ENCODE results near the gene UMOD. TPM values are rescaled to one million over a fixed set of nuclear protein-coding genes. Genes with fewer than 3 reads are reported as not detected.

Gene UMOD
- polyA plus RNA-seq, 1 donor (not counting 4 experiments of a cell fraction or from before 2014, with no cell fraction given) = not detected

GRCh38 chr16:20289571-20289970 is 62.9 kb downstream of the UMOD start:
- Histone ChIP-seq H3K27me3 (ENCODE audit: control insufficient read depth, extremely low read depth, insufficient read depth, low read length) (no peaks in the 10 kb centered on the region), H3K27ac (ENCODE audit: control insufficient read depth, insufficient read depth, low read length) (no peak overlapping the region), H3K9ac (ENCODE audit: control insufficient read depth, extremely low read depth, insufficient read depth, low read length) (no peak overlapping the region), H3K79me2 (ENCODE audit: control insufficient read depth, insufficient read depth, low read length) (no peaks in the 10 kb centered on the region), H3K4me3 (ENCODE audit: control insufficient read depth in 2 of 3, extremely low read depth in 1 of 3, insufficient read depth in 2 of 3, low read depth in 1 of 3, low read length in 3 of 3) (no peak overlapping the region), H3K36me3 (ENCODE audit: control insufficient read depth in 2 of 2, extremely low read depth in 1 of 2, insufficient read depth in 2 of 2, low read length in 2 of 2) (no peaks in the 10 kb centered on the region), H2AFZ (ENCODE audit: control insufficient read depth, low read length) (no peak overlapping the region), H3K4me2 (ENCODE audit: control insufficient read depth, extremely low read depth, insufficient read depth, low read depth, low read length) (no peak overlapping the region), H3K9me1 (ENCODE audit: control insufficient read depth, extremely low read depth, insufficient read depth, low read length) (no peaks in the 10 kb centered on the region), H4K20me1 (ENCODE audit: control insufficient read depth, extremely low read depth, insufficient read depth, low read length) (no peaks in the 10 kb centered on the region), H3K4me1 (ENCODE audit: control insufficient read depth, extremely low read depth, insufficient read depth, low read length) (no peaks in the 10 kb centered on the region), H3K9me3 (ENCODE audit: control insufficient read depth, low read depth, low read length) (no peaks in the 10 kb centered on the region)
- dilution Hi-C loops (cut with MboI; ENCODE audit: extremely low pct_ligation_motif_present, low sequenced_read_pairs) = no loop called here
- TF ChIP-seq EZH2 (IDR thresholded peaks at IDR 0.05; ENCODE audit: low read length) (no peak), CTCF (optimal IDR thresholded peaks at IDR 0.05 in 1 of 3, IDR thresholded peaks at IDR 0.05 in 1 of 3, conservative IDR thresholded peaks at IDR 0.05 in 1 of 3; ENCODE audit: extremely low read depth in 1 of 3, insufficient read depth in 2 of 3, low read length in 3 of 3) (no peak)
- DNase-seq (ENCODE audit: low read depth, low spot score) = no peak
- no peak for FAIRE-seq

GRCh38 chr16:20285993-20286499 is 66.5 kb downstream of the UMOD start:
- FAIRE-seq (no peak), DNase-seq (ENCODE audit: low read depth, low spot score) (no peak)
- H3K4me1 ChIP-seq (ENCODE audit: control insufficient read depth, extremely low read depth, insufficient read depth, low read length) = no peaks in the 10 kb centered on the region
- dilution Hi-C loops (cut with MboI; ENCODE audit: extremely low pct_ligation_motif_present, low sequenced_read_pairs) = no loop called here
- H3K9me1 ChIP-seq (ENCODE audit: control insufficient read depth, extremely low read depth, insufficient read depth, low read length) = no peaks in the 10 kb centered on the region
- no peak overlapping the region for H3K4me2 ChIP-seq (ENCODE audit: control insufficient read depth, extremely low read depth, insufficient read depth, low read depth, low read length)
- H3K9ac ChIP-seq (ENCODE audit: control insufficient read depth, extremely low read depth, insufficient read depth, low read length) = no peak overlapping the region
- H3K4me3 ChIP-seq (ENCODE audit: control insufficient read depth in 2 of 3, extremely low read depth in 1 of 3, insufficient read depth in 2 of 3, low read depth in 1 of 3, low read length in 3 of 3) = no peak overlapping the region
- no peaks in the 10 kb centered on the region for H3K9me3 ChIP-seq (ENCODE audit: control insufficient read depth, low read depth, low read length)
- H2AFZ ChIP-seq (ENCODE audit: control insufficient read depth, low read length) = no peak overlapping the region
- H3K27ac ChIP-seq (ENCODE audit: control insufficient read depth, insufficient read depth, low read length) = no peak overlapping the region
- H3K79me2 ChIP-seq (ENCODE audit: control insufficient read depth, insufficient read depth, low read length) = no peaks in the 10 kb centered on the region
- no peak for TF ChIP-seq EZH2 (IDR thresholded peaks at IDR 0.05; ENCODE audit: low read length)
- no peak for TF ChIP-seq CTCF (optimal IDR thresholded peaks at IDR 0.05 in 1 of 3, IDR thresholded peaks at IDR 0.05 in 1 of 3, conservative IDR thresholded peaks at IDR 0.05 in 1 of 3; ENCODE audit: extremely low read depth in 1 of 3, insufficient read depth in 2 of 3, low read length in 3 of 3)
- H4K20me1 ChIP-seq (ENCODE audit: control insufficient read depth, extremely low read depth, insufficient read depth, low read length) = no peaks in the 10 kb centered on the region
- no peaks in the 10 kb centered on the region for H3K27me3 ChIP-seq (ENCODE audit: control insufficient read depth, extremely low read depth, insufficient read depth, low read length)
- no peaks in the 10 kb centered on the region for H3K36me3 ChIP-seq (ENCODE audit: control insufficient read depth in 2 of 2, extremely low read depth in 1 of 2, insufficient read depth in 2 of 2, low read length in 2 of 2)

Other genes with a start within 250 kb of the UMOD start
- not detected in 3 replicates for gene GP2, start 25.2 kb downstream of the UMOD start, polyA plus RNA-seq
- not detected in 3 replicates for gene PDILT, start 52.0 kb upstream of the UMOD start, polyA plus RNA-seq
- gene ACSM5, start 56.8 kb upstream of the UMOD start, polyA plus RNA-seq = not detected in 3 replicates
- gene ACSM2A, start 98.8 kb upstream of the UMOD start, polyA plus RNA-seq = not detected in 3 replicates
- not detected in 3 replicates for gene ACSM2B, start 223.7 kb upstream of the UMOD start, polyA plus RNA-seq

Data from keratinocyte (primary cell).